ENCODE data around the gene SPATA20.

SPATA20 gene

DNA sequence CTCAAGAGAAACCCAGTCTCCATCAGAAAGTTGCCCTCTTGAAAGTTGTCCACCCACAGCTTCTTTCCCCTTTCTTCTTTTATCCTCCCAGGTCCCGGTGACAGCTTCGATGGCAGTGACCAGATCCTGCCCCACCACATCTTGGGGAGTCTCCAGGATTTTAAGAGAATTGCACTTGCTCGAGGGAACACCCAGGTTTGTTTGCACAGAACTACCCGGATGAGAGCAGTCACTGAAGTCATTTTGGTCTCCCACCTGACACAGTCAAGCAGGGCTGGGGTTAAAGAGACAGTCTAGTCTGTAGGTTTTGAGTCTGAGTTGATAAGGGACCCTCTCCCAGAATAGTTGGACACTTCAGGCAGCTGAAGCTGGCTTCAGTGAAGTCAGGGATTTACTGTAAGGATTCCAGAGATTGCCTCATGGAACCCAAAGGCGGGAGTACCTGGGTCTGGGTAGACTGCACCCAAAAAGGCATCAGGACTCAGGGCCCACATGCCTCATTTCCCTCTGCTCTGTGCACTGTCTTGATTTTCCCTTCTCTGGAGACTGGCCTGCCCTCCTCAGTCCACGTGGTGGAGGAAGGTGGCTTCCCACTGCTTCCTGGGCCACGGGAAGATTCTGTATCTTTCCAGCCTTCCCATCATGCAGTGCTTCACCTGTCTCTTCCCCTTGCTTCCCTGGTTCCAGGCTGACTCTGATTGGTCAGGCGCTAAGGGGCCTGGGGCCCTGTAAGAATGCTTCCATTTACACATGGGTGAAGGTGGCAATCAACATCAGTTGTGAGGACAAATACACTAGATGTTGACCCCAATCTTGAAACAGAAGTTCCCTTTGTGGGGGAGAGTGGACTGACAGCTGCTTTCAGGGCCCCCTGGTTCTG, 29.2 kb upstream of the SPATA20 start:
- TF ChIP-seq FOXP2 (optimal IDR thresholded peaks at IDR 0.05; ENCODE audit: borderline replicate concordance, extremely low read depth, extremely low read length, insufficient read depth) (no peak), TAF1 (IDR thresholded peaks at IDR 0.05; ENCODE audit: borderline replicate concordance, insufficient read depth, low read length) (no peak), POLR2AphosphoS5 (IDR thresholded peaks at IDR 0.05; ENCODE audit: low read depth, low read length) (no peak), SIN3A (IDR thresholded peaks at IDR 0.05; ENCODE audit: borderline replicate concordance, insufficient read depth, low read length) (no peak)
- TF ChIP-seq, protein P1, sequence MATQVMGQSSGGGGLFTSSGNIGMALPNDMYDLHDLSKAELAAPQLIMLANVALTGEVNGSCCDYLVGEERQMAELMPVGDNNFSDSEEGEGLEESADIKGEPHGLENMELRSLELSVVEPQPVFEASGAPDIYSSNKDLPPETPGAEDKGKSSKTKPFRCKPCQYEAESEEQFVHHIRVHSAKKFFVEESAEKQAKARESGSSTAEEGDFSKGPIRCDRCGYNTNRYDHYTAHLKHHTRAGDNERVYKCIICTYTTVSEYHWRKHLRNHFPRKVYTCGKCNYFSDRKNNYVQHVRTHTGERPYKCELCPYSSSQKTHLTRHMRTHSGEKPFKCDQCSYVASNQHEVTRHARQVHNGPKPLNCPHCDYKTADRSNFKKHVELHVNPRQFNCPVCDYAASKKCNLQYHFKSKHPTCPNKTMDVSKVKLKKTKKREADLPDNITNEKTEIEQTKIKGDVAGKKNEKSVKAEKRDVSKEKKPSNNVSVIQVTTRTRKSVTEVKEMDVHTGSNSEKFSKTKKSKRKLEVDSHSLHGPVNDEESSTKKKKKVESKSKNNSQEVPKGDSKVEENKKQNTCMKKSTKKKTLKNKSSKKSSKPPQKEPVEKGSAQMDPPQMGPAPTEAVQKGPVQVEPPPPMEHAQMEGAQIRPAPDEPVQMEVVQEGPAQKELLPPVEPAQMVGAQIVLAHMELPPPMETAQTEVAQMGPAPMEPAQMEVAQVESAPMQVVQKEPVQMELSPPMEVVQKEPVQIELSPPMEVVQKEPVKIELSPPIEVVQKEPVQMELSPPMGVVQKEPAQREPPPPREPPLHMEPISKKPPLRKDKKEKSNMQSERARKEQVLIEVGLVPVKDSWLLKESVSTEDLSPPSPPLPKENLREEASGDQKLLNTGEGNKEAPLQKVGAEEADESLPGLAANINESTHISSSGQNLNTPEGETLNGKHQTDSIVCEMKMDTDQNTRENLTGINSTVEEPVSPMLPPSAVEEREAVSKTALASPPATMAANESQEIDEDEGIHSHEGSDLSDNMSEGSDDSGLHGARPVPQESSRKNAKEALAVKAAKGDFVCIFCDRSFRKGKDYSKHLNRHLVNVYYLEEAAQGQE (IDR thresholded peaks at IDR 0.05; ENCODE audit: insufficient read depth in 1 of 2, low read depth in 2 of 2, low read length in 2 of 2) = no peak

- TF ChIP-seq FOXP2 (optimal IDR thresholded peaks at IDR 0.05; ENCODE audit: borderline replicate concordance, extremely low read depth, extremely low read length, insufficient read depth) (no peak), TAF1 (IDR thresholded peaks at IDR 0.05; ENCODE audit: borderline replicate concordance, insufficient read depth, low read length) (no peak), POLR2AphosphoS5 (IDR thresholded peaks at IDR 0.05; ENCODE audit: low read depth, low read length) (no peak)
These were observed 28.5 kb upstream of the SPATA20 start for GRCh38 chr17:50518384-50519023.

DNA sequence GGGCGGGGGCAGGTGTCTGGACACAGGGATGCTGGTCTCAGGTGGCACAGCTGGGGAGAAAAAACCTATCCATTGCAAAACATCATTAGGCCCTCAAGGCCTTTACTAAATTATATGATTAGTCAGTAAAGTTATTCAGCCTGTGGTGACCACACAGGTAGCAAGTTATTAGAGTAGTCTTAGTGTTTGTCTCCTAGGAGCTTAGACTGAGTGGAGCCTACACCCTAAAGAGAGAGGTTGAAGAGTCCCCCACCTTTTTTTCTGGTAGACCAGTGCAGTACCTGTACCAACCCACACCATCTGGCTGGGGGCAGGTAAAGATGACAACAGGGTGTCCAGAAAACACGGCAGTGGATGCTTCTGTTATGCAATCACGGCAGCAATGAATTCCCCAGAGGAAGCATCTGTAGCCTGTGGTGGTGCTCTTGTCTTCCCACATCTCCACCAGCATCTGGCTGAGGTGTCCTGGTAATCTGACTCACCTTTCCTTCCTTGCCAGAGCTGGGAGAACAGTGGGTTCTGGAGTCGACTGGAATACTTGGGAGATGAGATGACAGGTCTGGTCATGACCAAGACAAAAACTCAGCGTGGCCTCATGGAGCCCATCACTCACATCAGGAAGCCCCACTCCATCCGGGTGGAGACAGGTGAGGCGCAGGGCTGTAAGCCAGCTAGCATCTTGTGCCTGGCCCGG, 27.7 kb upstream of the SPATA20 start:
- no peak for TF ChIP-seq TAF1 (IDR thresholded peaks at IDR 0.05; ENCODE audit: borderline replicate concordance, insufficient read depth, low read length)
- no peak for TF ChIP-seq POLR2AphosphoS5 (IDR thresholded peaks at IDR 0.05; ENCODE audit: low read depth, low read length)
- TF ChIP-seq SIN3A (IDR thresholded peaks at IDR 0.05; ENCODE audit: borderline replicate concordance, insufficient read depth, low read length) = no peak
- TF ChIP-seq FOXP2 (optimal IDR thresholded peaks at IDR 0.05; ENCODE audit: borderline replicate concordance, extremely low read depth, extremely low read length, insufficient read depth) = no peak
- TF ChIP-seq, protein P1 (IDR thresholded peaks at IDR 0.05; ENCODE audit: insufficient read depth in 1 of 2, low read depth in 2 of 2, low read length in 2 of 2) = no peak

DNA sequence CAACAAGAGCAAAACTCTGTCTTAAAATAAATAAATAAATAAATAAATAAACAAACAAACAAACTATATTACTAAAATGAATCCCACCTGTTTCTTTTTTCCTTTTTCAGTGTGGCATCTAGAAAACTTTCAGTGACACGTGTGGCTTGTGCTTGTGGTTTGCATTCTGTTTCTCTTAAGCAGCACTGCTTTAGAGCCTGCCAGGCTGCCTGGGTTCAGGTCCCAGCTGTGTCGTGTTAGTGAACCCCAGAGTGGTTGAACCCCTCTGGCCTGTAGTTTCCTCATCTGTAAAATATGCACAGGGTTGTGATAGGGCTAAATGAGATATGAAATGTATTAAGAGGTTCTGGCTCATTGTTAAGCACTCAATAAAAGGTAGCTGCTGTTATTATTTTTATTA, 26.5 kb upstream of the SPATA20 start:
- TF ChIP-seq TAF1 (IDR thresholded peaks at IDR 0.05; ENCODE audit: borderline replicate concordance, insufficient read depth, low read length) (no peak), SIN3A (IDR thresholded peaks at IDR 0.05; ENCODE audit: borderline replicate concordance, insufficient read depth, low read length) (no peak), POLR2AphosphoS5 (IDR thresholded peaks at IDR 0.05; ENCODE audit: low read depth, low read length) (no peak), FOXP2 (optimal IDR thresholded peaks at IDR 0.05; ENCODE audit: borderline replicate concordance, extremely low read depth, extremely low read length, insufficient read depth) (no peak)
- TF ChIP-seq, protein P1 (IDR thresholded peaks at IDR 0.05; ENCODE audit: insufficient read depth in 1 of 2, low read depth in 2 of 2, low read length in 2 of 2) = no peak

DNA sequence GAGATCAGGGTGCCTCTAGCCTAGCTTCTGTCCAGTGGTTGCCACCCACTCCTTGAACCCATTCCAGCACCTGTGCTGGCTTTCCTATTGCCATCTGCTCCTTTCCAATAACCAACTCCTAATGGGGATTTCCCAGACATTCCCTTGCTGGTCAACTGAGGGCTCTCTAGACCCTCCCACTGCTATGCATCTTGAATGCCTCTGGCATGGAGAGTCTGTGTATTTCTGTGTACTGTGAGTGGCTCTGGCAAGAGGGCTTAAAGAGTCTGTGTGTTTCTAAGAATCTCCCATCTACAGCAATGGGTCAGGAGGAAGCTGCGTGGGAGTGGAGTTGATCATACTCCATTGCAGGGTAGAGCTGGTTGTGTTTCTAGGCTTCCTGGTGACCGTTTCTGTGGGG, 25.5 kb upstream of the SPATA20 start:
- TF ChIP-seq, protein P1 (IDR thresholded peaks at IDR 0.05; ENCODE audit: insufficient read depth in 1 of 2, low read depth in 2 of 2, low read length in 2 of 2) = no peak
- no peak for TF ChIP-seq TAF1 (IDR thresholded peaks at IDR 0.05; ENCODE audit: borderline replicate concordance, insufficient read depth, low read length)
- no peak for TF ChIP-seq POLR2AphosphoS5 (IDR thresholded peaks at IDR 0.05; ENCODE audit: low read depth, low read length)
- no peak for TF ChIP-seq SIN3A (IDR thresholded peaks at IDR 0.05; ENCODE audit: borderline replicate concordance, insufficient read depth, low read length)
- no peak for TF ChIP-seq FOXP2 (optimal IDR thresholded peaks at IDR 0.05; ENCODE audit: borderline replicate concordance, extremely low read depth, extremely low read length, insufficient read depth)
